ENCODE results near the gene MRPL40.
A peak's percentile ranks its signal among the peaks of the same experiment; 100 is the strongest.
"Not testable (repeated sequence)": the region's sequence is repeated elsewhere in the genome, so short reads cannot be mapped to it uniquely, and the experiment has no call there.

The MRPL40 gene

GRCh38 chr22:19443544-19444211, 11.3 kb downstream of the MRPL40 start:
- DNase-seq, result no peak

DNA sequence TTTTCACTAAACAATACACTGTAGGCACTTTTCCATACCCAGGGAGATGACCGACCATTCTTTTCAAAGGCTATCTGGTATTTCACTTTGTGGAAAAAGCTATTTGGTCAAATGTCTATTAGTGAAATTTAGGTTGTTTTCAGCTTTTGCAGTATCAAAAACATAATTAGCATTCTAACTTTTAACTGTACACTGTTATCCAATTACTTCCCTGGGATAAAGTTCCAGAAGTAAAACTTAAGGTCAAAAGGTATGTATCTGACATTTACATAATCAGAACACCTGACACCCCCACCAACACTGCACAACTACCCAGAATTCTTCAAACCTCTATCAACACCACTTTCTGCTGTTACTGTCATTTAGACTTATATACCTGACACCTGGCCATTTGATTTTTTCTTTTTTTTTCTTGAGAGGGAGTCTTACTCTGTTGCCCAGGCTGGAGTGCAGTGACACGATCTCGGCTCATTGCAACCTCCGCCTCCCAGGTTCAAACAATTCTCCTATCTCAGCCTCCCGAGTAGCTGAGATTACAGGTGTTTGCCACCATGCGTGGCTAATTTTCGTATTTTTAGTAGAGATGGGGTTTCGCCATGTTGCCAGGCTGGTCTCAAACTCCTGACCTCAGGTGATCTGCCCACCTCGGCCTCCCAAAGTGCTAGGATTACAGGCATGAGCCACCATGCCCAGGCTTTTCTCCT, 13.1 kb downstream of the MRPL40 start:
- not testable (repeated sequence) for DNase-seq

DNA sequence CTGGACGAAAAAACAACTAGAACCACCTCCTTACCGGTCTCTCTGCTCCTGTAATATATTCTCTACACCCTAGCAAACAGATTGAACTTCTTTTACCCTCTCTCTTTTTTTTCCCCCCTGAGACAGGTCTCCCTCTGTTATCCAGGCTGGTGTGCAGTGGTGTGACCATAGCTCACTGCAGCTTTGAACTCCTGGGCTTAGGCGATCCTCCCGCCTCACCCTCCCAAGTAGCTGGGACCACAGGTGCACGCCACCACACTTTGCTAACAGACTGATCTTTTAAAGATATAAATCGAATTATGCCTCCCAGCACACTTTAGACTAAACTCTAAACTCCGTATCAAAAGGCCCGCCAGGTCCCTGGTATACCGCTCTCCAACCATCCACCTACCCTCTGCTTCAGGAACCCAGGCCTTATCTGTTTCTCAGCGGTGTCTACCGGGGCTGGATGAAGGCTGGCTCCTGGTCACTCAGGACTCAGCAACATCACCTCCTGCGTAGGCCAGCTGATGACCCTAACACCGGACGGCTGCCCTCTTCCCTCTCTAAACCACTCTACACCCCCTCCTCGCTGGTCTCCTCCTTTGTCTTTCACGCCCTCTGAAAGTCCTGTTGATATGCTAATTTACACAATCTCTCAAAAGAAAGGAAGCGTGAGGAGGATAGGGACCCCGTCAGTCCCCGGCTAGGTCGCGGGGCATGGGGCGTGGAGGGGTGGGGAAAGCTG, 14.4 kb downstream of the MRPL40 start:
- DNase-seq, result no peak

GRCh38 chr22:19447330-19448075, 15.2 kb downstream of the MRPL40 start, which contains the start of gene C22orf39:
Gene C22orf39, minus strand, starts transcription at chr22:19447711. Its CDS starts 23 bp downstream, at chr22:19447688.
- peak; percentile 88 for DNase-seq

DNA sequence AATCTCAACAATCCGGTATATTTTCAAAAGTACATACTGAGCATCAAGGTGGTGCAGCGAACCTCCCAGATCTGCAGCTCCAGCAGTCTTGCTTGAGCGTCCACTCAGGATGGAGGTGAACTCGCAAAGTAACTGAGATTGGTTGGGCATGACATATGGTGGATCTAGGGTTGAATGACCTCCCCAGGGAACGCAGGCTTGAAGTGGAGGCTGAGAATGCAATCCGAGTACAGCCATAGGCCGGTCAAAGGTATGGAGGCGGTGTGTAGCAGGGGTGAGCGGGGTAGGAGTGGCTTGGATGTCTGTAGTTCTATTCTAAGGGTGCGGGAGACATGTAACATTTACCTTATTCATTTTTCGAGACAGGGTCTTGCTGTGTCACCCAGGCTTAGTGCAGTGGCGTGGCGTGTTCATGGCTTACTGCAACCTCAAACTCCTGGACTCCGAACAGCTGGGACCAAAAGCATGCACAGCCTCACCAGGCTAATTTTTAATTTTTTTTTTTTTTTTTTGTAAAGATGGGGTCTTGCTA, 15.8 kb downstream of the MRPL40 start:
- DNase-seq, result no peak

GRCh38 chr22:19448739-19449421, 16.5 kb downstream of the MRPL40 start:
- peak; percentile 43 for DNase-seq

DNA sequence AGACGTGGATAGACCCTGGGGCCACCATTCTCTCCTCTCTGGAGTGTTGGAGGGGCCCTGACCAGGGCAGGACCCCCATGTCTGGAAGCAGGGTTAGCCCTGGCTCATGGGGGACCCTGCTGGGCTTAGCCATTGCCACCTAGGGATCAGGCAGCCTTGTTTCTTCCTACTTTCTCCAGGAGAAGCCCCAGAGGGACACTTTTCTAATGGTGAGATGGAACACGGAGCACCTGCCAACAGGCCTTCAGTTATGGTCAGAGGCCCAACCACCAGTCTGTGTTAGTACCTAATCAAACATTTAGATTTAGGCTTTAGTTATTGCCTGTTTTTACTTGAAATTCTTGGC, 17.1 kb downstream of the MRPL40 start:
- no peak for DNase-seq

DNA sequence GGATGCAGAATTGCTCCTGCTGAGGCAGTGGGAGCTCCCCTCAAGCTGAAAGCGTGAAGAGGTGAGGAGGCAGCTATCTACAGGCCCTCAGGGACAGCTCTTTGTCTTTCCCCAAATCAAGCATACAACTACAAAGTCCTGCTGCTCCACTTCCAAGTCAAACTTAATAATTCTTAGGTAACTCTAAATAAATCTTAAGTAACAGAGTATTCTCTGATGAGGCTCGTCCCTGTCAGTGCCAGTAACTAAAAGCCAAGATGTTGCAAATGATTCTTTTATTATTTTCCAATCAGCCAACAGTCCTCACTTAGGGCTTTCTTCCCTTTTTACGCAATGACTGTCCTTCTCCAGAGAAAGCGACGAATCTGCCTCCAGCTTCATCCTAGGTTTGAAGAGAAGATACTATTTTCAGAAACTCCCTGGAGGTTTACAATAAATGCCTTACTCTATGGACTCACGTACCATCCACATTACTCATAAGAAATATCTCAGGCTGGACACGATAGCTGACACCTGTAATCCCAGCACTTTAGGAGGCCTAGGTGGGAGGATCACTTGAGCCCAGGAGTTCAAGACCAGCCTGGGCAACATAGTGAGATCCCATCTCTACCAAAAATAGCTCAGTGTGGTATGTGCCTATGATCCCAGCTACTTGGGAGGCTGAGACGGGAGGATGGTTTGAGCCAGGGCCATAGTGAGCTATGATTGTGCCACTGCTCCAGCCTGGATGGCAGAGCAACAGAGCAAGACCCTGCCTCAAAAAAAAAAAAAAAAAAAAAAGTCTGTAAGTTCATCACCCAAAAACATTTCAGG, 18.2 kb downstream of the MRPL40 start:
- DNase-seq, result no peak

DNA sequence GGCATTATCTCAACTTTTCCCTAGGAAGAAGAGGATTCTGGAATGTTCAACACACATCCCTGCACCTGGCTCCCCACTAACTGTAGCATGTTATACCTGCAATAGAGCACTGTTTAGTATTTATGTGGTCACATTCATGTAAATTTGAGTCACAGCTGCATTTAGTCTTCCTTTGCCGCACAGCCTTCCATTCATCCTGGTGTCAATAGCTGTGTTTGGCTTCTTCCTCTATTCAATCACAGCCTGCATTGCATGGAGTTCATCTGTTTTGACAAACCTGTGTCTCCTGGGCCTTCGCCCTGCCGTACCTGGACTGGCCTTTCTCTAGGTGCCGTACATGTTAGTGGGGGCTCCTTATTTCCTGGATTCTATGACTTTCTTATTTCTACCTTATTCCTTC, 19.2 kb downstream of the MRPL40 start:
- no peak for DNase-seq

GRCh38 chr22:19453718-19454117, 21.4 kb downstream of the MRPL40 start:
- DNase-seq, result no peak

DNA sequence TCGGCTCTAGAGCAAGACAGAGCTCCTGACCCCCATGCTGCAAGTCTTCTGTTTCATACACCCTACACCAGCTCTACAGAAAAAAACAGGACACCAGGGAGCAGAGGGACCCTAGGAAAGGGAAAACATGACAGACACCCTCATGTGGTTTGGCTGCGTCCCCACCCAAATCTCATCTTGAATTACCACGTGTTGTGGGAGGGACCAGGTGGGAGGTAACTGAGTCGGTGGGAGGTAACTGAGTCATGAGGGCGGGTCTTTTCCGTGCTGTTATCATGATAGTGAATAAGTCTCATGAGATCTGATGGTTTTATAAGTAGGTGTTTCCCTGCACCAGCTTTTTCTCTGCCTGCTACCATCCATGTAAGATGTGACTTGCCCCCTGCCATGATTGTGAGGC, 21.8 kb downstream of the MRPL40 start:
- DNase-seq, result no peak

GRCh38 chr22:19455033-19455432, 22.7 kb downstream of the MRPL40 start:
- no peak for DNase-seq

DNA sequence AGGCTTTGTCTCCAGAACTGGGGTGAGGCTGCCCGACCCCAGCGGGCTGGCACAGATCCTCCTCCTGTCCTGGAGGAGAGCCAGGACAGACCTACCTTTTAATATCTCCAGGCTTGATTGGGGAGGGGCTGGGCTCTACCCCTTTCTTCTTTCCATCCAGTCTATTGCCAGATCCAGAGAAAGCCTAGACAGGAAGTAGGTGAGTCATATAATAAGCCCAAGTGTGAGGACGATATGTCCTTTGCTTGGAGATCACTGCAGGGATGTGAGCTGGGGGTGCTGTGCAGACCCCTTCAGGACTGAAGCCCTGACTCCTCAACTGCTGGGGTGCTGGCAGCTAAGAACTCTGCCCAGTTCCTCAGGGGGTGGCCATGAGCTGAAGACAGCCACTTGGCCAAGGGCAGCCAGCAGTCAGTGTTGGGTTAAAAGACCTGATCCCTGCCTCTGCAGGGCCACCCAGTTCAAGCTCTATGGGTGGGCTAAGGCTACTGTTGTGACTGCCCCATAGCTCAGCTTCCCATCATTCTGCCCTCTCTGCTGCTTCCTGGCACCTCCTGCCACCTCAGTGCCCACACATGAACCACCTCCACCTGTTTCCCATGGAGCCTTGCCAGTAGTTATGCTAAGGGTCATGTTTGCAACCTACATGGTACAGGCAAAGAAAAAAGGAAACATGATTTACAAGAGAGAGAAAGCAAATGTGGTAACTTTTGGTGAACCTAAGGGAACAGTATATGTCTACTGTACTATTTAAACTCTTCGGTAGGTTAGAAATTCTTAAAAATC, 23.4 kb downstream of the MRPL40 start:
- no peak for DNase-seq

DNA sequence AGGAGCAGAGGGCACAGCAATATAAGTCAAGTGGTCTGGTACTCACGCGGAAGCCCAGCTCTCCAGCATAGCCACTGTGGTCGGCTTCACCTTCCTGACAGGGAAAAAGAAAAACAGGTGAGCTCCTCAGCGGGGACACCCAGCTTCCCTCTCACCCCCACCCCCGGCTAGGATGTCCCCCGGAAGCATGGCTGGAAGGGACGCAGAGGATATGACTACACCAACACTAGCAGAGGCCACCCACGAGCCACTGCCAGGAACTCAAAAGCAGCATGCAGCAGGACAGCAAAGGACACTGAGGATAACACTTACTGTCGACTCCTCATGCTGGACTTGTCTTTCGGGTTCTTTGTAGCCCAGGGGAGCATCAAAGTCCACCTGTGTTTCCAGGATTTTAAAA, 24.2 kb downstream of the MRPL40 start:
- no peak for DNase-seq

DNA sequence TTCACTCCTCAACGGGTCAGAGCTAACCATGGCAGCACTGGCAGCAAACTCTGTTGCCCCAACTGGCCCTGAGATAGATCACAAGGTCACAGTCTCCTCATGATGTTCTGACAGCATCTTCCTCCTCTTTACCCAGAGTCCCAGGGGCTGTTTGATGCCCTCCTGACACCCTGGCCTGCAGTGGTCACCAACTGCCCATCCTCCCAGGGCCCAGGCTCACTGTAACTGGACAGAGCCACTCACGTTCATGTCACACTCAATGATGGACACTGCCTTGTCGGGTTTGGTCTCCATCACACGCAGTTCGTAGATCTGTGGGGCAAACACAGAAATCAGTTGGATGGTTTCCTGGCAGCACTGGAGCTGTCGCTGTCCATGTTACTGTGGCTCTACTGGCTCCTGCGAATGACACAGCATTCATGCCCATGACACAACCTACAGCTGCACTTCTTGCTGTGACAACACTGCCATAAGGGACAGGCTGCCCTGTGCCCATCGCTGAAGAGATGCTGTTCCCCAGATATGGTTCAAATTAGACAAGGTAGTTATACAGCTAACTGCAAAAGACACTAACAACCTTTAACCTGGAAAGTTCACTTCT, 25.6 kb downstream of the MRPL40 start:
- no peak for DNase-seq

DNA sequence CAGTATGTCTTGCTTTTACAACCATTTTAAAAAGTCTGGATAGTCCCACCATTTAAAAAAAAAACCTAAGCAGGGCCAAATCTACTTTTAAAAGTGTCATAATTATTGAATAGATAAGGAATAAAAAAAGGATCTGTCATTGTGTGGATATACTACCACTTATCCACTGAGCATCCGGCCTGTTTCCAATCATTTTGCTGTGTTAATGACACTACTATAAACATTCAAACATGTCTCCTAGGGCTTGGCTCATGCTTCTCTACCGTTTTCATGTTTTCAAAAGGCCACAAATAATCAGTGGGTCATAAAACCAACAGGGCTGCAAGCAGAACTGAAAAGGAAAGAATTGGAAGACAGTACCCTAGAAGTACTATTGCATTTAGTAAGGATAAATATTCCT, 27.7 kb downstream of the MRPL40 start:
- DNase-seq, result no peak

GRCh38 chr22:19461506-19461905, 29.2 kb downstream of the MRPL40 start:
- DNase-seq, result no peak

GRCh38 chr22:19463008-19463407, 30.7 kb downstream of the MRPL40 start:
- no peak for DNase-seq

DNA sequence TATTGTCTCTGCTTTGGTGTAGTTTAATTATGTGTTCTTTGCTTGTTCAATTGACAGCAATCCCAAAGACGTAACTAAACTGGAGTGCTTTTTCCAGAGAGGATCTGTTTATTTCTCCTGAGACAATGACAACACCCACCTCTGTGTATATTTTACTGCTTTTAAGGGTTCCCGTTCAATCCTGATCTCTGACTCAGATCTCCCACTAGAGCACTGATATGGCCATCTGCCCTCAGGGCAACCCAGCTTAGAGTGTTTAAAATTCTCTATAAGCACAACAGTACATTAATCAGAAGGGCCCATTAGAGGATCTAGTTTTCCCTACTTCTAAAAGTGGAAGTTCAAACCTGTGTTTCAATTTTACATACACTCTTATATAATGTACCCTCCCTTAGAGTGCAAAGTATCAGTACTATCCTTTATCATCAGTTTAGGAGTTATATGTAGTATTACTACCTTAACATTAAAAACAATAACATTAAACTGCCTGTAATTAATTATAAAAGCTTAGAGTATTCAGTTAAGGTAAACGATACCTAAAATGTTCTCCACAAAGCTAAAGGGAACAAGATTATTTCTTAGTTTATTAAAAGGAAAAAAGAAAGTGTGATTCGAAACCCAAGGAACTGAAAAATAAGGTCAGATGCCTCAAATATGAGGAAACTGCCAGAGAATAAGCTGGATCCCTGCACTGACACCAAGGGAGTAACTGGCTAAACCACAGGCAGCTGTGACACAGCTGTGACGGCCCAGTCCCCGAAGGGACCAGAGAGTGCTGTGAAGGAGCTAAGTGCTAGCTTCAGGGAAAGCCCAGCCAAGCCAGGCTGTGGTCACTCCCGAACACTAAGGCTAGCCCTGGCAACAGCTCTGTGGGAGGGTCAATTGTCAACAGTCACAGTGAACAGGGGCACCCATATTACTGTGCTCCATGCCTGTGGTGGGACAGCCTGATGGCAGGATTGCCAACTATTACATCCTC, 31.4 kb downstream of the MRPL40 start:
- no peak for DNase-seq
